Renal pelvis (tissue), 4 donors: ENCODE measurements around the gene PLA2G2C. TPM values are rescaled to one million over a fixed set of nuclear protein-coding genes. Genes with fewer than 3 reads are reported as not detected.
"Not testable (repeated sequence)": the region's sequence is repeated elsewhere in the genome, so short reads cannot be mapped to it uniquely, and the experiment has no call there.

Experiments used
- DNase-seq: peaks from one replicate; pipeline ENCODE4 v3.0.0-alpha.2; 2013
- polyA plus RNA-seq, 3 donors: library from polyadenylated mRNA; unstranded; fragments of 120-200 nt; gene quantifications; one replicate each; pipeline ENCODE4 v1.2.1, GENCODE V29; 2013; ENCODE audit not compliant: insufficient read length in 3 of 3

Gene PLA2G2C
- polyA plus RNA-seq, 3 donors: 0.12 to 0.14 TPM; not detected in 1

DNA sequence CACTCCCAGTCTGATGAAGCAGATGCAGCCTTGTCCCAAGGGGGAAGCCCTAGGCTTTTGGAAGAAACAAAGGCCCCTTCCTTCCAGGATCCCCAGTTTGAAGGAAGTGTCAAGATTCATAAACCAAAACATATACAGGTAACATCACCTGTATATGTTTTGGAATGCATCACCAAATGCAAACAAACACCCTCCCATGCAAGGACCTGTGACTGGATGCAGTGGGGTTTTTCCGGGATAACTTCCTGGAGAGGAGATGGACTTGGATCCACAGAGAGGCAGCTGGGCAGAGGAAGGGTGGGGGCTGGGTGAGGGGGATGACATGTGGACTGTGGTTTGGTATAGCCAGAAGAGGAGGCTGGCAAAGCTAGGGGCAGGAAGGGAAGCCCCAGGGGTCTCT is 48.7 kb downstream of the PLA2G2C start:
- no peak for DNase-seq

DNA sequence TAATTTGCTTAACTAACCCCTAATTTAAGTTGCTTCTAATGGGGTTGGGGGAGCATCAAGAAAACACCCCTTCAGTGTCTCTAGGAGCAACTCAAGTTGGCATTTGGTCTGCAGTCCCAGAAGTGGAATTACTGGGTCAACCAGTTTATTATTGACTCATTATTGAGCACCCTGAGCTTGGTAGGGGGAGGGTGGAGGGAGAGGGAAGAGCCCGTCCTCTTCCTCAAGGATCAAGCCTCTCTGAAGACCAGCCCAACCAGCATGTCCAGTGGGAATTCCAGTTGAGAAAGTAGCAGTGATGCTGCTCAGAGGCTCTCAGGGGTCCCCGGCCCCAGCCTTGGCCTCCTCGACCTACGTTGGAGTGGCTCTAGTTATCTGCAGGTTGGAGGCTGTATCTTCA is 49.3 kb downstream of the PLA2G2C start:
- DNase-seq: no peak

DNA sequence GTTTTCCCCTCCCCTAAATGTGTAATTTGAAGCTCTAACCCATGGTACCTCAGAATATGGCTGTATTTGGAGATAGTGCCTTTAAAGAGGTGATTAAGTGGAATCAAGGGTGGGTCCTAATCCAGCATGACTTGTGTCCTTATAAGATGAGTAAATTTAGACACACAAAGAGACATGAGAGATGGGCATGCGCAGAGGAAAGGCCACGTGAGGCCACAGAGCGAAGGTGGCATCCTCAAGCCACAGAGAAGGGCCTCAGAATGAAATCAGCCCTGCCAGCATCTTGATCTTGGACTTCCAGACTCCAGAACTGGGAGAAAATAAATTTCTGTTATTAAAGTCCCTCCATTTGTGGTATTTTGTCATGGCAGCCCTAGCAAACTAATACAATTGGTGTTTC is 50.1 kb downstream of the PLA2G2C start:
- no peak for DNase-seq

DNA sequence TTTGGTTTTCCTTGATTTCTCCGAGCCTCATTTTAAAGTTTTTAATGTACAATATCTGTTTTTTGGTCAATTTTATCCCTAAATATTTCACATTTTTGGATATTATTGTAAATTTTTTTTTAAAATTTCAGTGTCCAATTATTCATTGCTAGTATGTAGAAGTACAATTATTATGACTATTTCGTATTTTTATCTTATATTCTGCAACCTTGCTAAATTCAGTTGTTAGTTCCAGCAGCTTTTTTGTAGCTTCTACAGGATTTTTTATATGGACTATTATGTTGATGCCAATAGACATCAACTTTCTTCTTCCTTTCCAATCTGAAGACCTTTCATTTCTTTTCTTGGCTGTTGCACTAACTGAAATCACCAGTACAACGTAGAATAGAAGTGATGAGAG is 51.3 kb downstream of the PLA2G2C start:
- no peak for DNase-seq

DNA sequence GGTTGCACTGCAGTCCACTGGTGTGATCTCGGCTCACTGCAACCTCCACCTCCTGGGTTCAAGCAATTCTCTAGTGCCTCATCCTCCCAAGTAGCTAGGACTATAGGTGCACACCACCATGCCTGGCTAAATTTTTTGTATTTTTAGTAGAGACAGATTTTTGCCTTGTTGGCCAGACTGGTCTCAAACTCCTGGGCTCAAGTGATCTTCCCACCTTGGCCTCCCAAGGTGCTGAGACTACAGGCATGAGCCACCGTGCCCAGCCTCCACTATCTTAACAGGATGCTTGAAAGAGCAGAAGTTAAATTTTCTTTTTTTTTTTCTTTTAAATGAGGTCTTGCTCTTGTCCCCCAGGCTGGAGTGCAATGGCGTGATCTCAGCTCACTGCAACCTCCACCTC is 55.8 kb downstream of the PLA2G2C start:
- DNase-seq: not testable (repeated sequence)

DNA sequence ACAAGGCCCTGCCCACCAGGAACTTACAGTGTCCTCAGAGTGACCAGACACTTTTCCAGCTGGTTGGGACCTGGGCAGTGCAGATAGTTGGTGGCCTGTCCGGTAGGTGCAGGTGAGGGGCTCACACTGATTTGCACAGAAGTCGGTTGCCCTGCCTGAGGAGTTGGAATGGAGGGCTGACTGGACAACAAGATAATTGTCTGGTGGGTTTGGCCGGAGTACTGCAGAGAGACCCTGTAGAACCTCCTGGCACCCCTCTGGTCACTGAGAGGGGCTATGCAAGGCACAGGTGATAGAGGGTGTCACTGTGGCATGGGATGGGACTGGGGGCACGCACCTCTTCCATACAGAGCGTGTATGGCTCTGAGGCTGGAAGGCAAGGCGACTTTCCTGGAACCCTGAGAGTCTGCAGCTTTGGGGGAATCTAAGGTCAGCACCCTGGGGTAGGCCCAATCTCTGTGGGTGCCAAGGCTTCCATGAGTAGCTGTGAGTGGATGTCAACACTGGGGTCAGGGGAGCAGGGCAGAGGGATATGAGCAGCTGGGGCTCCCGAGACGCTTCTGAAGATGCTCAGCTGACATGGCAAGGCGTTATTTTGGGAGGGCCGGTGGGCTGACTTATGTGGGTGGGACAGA is 59.4 kb downstream of the PLA2G2C start:
- no peak for DNase-seq

DNA sequence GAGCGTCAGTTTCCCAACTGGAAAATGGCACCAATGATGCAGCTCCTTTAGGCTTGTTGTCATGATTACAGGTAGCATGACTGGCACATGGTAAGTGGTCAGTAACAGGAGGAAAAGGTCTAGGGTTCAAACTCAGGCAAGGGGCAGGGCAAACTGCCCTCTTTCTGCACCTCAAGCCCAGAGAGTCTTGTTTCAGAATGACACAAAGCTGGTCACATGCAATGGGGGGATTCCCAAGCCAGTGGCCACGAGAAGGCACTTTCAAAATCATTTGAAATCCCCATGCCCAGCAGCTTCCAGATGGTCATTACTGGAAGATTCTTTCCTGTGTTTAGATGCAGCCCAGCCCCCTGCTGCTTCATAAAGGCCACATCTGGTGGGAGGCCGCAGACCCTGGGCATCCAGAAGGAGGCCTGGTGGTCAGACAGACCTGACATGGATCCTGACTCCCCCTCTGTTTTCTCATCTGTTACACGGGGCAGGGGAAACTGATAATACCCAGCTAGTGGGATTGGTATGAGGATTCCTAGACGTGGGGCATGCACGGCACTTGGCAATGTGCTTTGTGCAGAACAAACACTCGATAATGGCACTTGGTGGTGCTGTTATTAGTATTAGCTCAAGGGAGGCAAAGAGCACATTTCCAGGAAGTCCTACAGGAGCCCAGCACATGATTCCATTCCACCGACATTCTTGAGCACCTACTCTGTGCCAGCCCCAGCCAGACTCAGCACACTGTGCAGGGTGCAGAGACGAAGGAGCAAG is 60.1 kb downstream of the PLA2G2C start:
- no peak for DNase-seq

DNA sequence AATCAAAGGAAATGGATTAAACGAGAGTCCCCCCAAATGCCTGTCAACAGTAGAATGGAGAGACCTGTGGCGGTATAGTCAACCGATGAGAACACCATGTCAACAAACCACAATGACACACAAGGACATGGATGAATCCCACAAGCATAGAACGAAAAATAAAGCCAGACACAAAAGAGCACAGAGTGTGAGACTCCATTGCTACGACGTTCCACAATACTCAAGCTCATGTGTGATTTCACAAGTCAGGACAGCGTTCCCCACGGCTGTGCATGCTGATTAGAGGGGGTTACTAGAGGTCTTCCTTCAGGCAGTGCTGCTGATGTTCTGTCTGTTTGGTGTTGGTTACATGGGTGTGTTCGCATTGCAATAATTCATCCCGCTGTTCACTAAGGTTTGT is 61.2 kb downstream of the PLA2G2C start:
- DNase-seq: no peak

DNA sequence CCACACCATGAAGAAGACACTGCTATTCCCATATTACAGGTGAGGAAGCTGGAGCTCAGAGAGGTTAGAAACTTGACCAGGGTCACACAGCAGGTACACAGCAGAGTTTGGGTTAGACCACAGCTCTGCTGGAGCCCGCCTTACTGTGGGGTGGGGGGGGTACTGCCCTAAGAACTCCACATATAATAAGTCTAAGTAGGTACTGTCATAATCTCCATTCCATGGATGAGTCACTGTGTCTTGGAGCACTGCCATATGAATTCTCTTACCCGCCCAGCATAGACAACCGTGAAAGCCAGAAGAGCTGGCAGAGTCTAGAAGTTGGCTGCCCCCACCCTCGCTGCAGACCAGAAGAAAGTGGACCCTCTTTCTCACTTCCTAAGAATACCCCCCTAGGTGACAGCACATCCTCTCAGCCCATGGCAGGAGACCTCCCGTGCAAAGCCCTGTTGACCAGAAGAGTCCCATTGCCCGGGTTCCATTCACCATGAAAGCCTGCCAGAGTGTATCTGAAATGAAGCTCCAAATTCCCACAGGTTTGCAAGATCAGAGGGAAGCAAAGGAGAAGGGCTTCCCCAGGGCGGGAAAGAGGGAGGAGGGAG is 61.8 kb downstream of the PLA2G2C start:
- DNase-seq: no peak

DNA sequence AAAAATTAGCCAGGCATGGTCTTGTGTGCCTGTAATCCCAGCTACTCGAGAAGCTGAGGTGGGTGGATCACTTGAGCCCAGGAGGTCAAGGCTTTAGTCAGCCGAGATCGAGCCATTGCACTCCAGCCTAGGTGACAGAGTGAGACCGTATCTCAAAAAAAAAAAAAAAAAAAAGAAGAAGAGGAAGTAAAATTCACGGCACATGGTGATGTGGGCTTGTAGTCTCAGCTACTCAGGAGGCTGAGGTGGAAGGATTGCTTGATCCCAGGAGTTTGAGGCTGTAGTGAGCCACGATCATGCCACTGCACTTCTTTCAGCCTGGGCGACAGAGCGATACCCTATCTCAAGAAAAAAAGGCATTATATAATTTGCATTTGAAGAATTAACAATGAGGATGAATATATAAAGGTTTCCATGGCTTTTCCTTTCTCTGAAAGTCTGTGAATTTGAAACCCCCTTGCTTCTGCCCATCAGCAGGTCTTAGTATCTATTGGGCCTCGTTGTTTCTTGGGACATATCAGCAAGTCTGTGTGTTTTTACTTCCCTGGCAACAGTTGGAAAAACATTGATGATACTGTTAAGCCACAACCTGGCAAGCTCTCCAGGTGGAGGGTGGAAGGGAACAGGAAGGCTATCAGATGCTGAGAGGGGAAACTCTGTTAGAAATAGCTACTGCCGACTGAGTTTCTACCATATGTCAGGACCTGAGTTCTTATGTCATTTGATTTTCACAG is 62.4 kb downstream of the PLA2G2C start:
- DNase-seq: no peak

DNA sequence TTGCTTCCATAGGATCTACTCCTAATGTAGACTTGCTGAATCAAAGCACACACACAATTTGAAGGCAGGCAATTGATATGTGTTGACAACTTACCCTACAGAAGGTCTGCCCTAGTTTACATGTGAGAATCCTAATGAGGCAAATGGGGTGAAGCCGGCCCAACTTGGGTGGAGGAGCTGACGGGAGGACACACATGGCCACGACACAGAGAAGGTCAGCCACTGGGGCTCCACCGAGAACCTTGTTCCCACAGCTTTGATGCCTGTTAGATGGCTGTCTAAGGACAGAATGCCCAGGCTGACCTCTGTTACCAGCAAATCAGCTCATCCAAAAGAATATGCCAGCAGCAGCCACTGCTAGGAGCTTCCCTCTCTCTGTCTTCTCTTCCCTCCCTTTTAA is 65.5 kb downstream of the PLA2G2C start:
- DNase-seq: no peak

DNA sequence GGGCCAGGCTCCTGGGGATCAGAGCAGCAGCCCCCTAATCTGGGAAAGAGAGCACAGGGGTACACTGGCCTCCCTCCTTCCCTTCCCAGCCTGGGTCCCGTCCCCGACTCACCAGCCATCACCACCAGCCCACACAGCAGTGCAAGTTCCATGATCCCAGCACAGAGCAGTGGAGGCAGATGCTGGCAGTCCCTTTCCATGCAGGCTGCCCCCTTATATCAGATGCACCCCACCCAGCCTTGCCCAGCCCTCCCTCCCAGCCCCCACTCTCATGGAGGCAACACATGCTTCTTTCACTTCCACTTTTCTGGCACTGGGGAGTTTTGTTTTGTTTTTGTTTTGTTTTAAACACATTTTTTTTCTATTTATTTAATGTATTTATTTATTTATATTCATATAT is 67.0 kb downstream of the PLA2G2C start, which contains the start of gene PLA2G2D:
TSS of gene PLA2G2D (minus strand) at position 190 of the 400 bp plus-strand sequence. CDS start at position 152, 38 bp downstream.
- DNase-seq: no peak

DNA sequence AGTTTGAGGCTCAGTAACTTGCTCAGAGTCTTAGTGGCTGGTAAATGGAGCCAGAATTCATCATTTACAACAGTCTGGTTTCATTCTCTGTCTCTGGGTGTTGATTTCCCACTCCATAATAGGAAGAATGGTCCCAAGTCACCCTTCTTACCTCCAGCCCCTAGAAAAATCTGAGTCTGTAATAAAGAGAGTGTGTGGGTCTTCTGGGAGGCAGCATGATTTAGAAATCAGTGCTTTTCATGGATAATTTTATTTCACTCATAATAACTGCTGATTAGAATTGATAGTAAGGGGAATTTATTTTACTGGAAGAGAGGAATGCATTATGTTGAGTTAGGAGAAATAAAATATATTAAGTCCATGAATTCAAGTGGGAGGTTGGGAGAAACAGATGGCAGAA is 69.1 kb downstream of the PLA2G2C start:
- no peak for DNase-seq

DNA sequence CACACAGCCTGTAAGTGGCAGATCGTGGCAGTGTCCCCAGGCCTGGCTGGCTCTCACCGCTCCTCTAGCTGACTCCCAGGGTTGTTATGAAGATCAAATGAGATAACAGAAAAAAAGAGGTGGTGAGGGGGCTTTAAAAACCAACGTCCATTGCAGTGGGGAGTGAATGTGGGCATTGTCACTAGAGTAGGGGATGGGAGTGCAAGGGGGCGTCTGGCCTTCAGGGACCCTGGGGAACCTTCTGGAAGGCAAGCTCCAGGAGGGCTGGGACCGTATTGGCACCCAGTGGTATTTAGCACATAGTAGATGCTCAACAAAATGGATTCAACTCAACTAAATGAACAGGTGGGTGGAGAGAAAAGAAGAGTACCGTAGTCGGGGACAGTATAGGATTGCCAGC is 70.4 kb downstream of the PLA2G2C start:
- DNase-seq: no peak

DNA sequence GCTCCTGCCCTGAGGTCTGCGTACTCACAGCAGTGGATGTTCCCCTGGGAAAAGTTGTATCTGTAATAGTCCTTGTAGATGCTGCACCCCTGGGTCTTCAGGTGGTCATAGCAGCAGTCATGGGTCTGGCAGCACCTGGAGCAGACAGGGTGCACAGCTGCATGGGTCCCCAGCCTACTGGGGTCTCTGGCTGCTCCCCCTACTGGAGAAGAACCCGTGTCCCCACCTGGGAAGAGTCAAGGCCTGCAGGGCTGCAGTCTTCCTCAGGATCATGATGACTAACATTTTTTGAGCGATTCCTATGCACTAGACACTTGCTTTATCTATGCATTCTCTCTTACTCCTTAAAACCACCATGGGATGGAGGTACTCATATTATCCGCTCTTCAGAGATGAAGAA is 70.8 kb downstream of the PLA2G2C start:
- DNase-seq: no peak

DNA sequence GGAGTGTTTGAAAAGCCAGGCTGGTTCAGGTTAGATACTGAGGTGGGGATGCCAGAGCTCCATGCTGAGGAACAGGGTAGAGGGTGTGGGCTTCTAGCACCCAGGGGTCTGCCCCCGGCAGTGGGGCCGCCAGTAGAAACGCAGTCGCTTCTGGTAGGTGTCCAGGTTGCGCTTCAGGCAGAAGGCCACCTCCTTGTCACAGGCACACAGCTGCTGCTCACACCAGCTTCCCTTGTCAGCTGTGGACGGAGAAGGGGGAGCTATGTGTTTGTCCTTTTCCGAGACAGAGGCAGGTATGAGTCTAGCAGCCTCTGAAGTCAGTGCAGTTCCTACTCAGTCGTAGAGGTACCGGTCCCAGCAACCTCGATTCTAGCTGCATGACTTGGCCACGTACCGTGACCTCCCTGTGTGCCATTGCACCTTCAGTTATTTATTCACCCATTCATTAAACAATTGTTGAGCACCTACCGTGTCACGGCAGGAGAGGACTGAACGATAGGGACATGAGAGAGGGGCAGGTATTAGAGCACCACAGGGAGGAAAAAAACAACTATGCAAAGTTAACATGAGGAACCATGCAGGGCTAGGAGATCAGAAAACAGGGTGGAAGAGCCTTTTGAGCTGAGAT is 72.2 kb downstream of the PLA2G2C start:
- no peak for DNase-seq

Other genes starting within 250 kb of the PLA2G2C start
- gene PLA2G2A, start 206.9 kb downstream of the PLA2G2C start, polyA plus RNA-seq: under 1 TPM in 1 of 3 donors, not detected in 2; 0.23 TPM
- not detected for gene PLA2G5, start 116.3 kb downstream of the PLA2G2C start, polyA plus RNA-seq
- under 1 TPM in 1 of 3 donors, not detected in 2; 0.04 TPM for gene PLA2G2D, start 67.0 kb downstream of the PLA2G2C start, polyA plus RNA-seq
- gene PLA2G2F, start 47.2 kb downstream of the PLA2G2C start, polyA plus RNA-seq: under 1 TPM; 0.40 to 0.64 (median 0.44) TPM
- 1 to 10 TPM; 6.0 to 6.8 (median 6.5) TPM for gene UBXN10, start 422 bp downstream of the PLA2G2C start, polyA plus RNA-seq
- 1 to 10 TPM; 1.4 to 3.3 (median 1.8) TPM for gene VWA5B1, start 104.4 kb upstream of the PLA2G2C start, polyA plus RNA-seq